Measurements from ENCODE around the gene NSMF.

GRCh38 chr9:137436761-137437600 is 22.2 kb downstream of the NSMF start:
- no peak for TF ChIP-seq CTCF (conservative IDR thresholded peaks at IDR 0.05; ENCODE audit: low read depth, low read length)
- TF ChIP-seq EZH2 (IDR thresholded peaks at IDR 0.05; ENCODE audit: borderline replicate concordance, low read depth, low read length, poor library complexity, severe bottlenecking) = no peak
